Melanocyte of skin (primary cell): Measurements from ENCODE around the gene DLGAP3. TPM values are rescaled to one million over a fixed set of nuclear protein-coding genes. Genes with fewer than 3 reads are reported as not detected.

Source experiments
- total RNA-seq, 2 donors: library from RNA; depleted of rRNA; stranded (reverse); fragments of >200 nt; gene quantifications; 2 replicates each; pipeline ENCODE4 v1.2.3, GENCODE V29; 2012

DLGAP3 gene, protein sequence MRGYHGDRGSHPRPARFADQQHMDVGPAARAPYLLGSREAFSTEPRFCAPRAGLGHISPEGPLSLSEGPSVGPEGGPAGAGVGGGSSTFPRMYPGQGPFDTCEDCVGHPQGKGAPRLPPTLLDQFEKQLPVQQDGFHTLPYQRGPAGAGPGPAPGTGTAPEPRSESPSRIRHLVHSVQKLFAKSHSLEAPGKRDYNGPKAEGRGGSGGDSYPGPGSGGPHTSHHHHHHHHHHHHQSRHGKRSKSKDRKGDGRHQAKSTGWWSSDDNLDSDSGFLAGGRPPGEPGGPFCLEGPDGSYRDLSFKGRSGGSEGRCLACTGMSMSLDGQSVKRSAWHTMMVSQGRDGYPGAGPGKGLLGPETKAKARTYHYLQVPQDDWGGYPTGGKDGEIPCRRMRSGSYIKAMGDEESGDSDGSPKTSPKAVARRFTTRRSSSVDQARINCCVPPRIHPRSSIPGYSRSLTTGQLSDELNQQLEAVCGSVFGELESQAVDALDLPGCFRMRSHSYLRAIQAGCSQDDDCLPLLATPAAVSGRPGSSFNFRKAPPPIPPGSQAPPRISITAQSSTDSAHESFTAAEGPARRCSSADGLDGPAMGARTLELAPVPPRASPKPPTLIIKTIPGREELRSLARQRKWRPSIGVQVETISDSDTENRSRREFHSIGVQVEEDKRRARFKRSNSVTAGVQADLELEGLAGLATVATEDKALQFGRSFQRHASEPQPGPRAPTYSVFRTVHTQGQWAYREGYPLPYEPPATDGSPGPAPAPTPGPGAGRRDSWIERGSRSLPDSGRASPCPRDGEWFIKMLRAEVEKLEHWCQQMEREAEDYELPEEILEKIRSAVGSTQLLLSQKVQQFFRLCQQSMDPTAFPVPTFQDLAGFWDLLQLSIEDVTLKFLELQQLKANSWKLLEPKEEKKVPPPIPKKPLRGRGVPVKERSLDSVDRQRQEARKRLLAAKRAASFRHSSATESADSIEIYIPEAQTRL
- under 1 TPM; under 0.01 TPM for total RNA-seq

DNA sequence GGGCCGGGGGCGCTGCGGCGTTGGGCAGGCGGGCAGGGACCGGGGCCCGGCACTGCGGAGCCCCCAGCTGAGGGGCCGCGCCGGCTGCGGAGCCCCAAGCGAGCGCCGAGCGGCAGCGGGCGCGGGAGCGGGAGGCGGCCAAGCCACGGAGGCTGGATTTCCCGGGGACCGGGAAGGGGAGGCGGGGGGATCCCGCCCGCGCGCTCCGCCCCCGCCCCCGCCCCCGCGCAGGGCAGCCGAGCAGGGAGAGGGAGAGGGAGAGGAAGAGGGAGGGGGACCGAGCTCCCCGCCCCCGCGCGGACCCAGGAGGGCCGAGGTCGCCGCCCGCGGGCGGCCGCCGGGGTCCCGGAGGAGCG, at the start of gene DLGAP3:
Gene DLGAP3, minus strand, starts transcription at position 154 of the 356 bp plus-strand sequence. CDS start 24,267 bp downstream, outside the sequence.

DNA sequence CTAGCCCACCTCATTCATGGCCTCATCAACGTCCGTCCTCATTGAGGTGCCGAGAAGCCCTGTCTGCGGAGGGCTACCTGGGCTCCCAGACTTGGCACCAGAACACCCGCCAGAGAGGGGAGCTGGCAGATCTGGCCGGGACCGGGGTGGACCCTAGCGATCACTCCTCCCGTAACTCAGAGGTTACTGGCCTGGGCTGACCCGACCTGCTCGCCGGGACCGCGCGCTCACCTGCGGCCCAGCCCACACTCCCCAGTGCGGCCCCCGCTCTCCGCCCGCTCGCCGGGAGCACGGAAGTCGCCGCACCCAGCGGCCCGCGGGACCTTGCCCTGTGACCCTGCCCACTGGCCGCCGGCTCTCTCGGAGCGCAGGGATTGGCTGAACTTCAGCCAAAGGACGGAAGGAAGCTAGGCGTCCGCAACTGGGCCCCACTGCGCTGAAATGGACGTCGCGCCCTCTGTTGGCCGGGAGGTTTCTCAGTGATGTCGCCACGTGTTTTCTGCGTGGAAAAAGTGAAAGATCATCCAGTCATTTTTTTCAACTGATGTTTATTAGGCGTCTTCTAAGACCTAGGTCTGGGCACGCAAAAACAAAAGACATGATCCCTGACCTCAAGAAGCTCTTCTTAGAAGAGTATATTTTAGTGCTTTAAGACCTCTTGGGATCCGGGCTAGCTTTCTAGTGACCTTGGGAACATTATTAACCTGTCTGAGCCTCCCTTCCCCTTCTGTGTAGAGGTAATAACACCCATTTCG, 69.8 kb downstream of the DLGAP3 start, which contains the start of gene SMIM12:
Gene SMIM12, minus strand, starts transcription at position 304 of the 755 bp plus-strand sequence. CDS start 3,772 bp downstream, outside the sequence.

Other genes starting within 250 kb of the DLGAP3 start
- not detected for gene GJB5, start 174.6 kb downstream of the DLGAP3 start, total RNA-seq
- gene GJB4, start 169.9 kb downstream of the DLGAP3 start, total RNA-seq = not detected
- gene GJB3, start 148.4 kb downstream of the DLGAP3 start, total RNA-seq = not detected
- gene GJA4, start 136.7 kb downstream of the DLGAP3 start, total RNA-seq = not detected
- gene SMIM12, start 69.9 kb downstream of the DLGAP3 start, total RNA-seq = 10 to 100 TPM; 33.0 to 34.3 TPM
- gene TMEM35B, start 55.7 kb upstream of the DLGAP3 start, total RNA-seq = 10 to 100 TPM; 11.7 to 12.3 TPM
- gene ZMYM6, start 102.3 kb upstream of the DLGAP3 start, total RNA-seq = 10 to 100 TPM; 17.0 to 21.3 TPM
- 10 to 100 TPM; 11.0 to 19.3 TPM for gene ZMYM1, start 149.7 kb upstream of the DLGAP3 start, total RNA-seq